ENCODE results near the gene SLC2A8. TPM values are rescaled to one million over a fixed set of nuclear protein-coding genes. Genes with fewer than 3 reads are reported as not detected.

Gene SLC2A8
- total RNA-seq, 4 donors from 2014 or later: 9.6 to 95.8 (median 29.4) TPM

GRCh38 chr9:127405344-127406125 is 8.6 kb downstream of the SLC2A8 start:
- in situ Hi-C loops (cut with MboI; ENCODE audit: low pct_ligation_motif_present in 1 of 4, low pct_unique_long_range_greater_than_20kb in 1 of 4, low sequenced_read_pairs in 3 of 4): no loop called here
- Histone ChIP-seq H3K27me3 (no peaks in the 10 kb centered on the region), H3K27ac (no peak overlapping the region), H3K4me1 (no peaks in the 10 kb centered on the region), H3K4me3 (no peak overlapping the region), H3K9me3 (no peaks in the 10 kb centered on the region), H3K36me3 (peaks cover 0 to 5% (median 0%) of the 10 kb centered on the region in 4 donors)
- 98% methylated on average over 20 of the region's 20 CpGs; no CpG with 5 or more reads in 1 of the 2 donors for WGBS, 2 donors (ENCODE audit: low coverage in 1 of 2)
- intact Hi-C loops (cut with DNase I; ENCODE audit: low total_unique reads): no loop called here
- no peak for TF ChIP-seq POLR2A (IDR thresholded peaks at IDR 0.05)
- TF ChIP-seq POLR2AphosphoS5 (IDR thresholded peaks at IDR 0.05): no peak
- DNase-seq: no peak

DNA sequence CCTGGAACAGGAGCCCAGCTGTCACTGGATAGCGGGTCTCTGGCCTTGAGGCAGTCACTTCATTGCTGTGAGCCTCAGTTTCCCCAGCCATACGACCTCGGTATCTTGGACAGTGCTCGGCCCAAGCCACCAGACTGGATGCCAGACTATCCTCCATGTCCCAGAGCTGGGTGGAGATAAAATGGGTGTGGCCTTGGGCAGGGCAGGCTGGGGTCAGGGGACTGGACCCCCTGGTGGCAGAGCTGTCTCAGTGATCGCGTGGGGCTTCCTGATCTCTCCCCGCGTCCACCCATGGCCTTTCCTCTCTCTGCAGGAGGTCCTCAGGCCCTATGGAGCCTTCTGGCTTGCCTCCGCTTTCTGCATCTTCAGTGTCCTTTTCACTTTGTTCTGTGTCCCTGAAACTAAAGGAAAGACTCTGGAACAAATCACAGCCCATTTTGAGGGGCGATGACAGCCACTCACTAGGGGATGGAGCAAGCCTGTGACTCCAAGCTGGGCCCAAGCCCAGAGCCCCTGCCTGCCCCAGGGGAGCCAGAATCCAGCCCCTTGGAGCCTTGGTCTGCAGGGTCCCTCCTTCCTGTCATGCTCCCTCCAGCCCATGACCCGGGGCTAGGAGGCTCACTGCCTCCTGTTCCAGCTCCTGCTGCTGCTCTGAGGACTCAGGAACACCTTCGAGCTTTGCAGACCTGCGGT is 10.0 kb downstream of the SLC2A8 start:
- no peaks in the 10 kb centered on the region for H3K9me3 ChIP-seq
- H3K36me3 ChIP-seq: peaks cover 0 to 5% (median 0%) of the 10 kb centered on the region in 4 donors
- in situ Hi-C loops (cut with MboI; ENCODE audit: low pct_ligation_motif_present in 1 of 4, low pct_unique_long_range_greater_than_20kb in 1 of 4, low sequenced_read_pairs in 3 of 4): no loop called here
- DNase-seq: no peak
- H3K4me1 ChIP-seq: no peaks in the 10 kb centered on the region
- H3K27me3 ChIP-seq: no peaks in the 10 kb centered on the region
- no peak overlapping the region for H3K4me3 ChIP-seq
- intact Hi-C loops (cut with DNase I; ENCODE audit: low total_unique reads): no loop called here
- 88 to 92% methylated on average over 9 to 12 of the region's 13 CpGs for WGBS, 2 donors (ENCODE audit: low coverage in 1 of 2)
- TF ChIP-seq EP300 (IDR thresholded peaks at IDR 0.05; ENCODE audit: low read depth): no peak
- TF ChIP-seq, protein P1, sequence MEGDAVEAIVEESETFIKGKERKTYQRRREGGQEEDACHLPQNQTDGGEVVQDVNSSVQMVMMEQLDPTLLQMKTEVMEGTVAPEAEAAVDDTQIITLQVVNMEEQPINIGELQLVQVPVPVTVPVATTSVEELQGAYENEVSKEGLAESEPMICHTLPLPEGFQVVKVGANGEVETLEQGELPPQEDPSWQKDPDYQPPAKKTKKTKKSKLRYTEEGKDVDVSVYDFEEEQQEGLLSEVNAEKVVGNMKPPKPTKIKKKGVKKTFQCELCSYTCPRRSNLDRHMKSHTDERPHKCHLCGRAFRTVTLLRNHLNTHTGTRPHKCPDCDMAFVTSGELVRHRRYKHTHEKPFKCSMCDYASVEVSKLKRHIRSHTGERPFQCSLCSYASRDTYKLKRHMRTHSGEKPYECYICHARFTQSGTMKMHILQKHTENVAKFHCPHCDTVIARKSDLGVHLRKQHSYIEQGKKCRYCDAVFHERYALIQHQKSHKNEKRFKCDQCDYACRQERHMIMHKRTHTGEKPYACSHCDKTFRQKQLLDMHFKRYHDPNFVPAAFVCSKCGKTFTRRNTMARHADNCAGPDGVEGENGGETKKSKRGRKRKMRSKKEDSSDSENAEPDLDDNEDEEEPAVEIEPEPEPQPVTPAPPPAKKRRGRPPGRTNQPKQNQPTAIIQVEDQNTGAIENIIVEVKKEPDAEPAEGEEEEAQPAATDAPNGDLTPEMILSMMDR (IDR thresholded peaks at IDR 0.05): no peak
- TF ChIP-seq POLR2AphosphoS5 (IDR thresholded peaks at IDR 0.05): no peak
- no peak for TF ChIP-seq POLR2A (IDR thresholded peaks at IDR 0.05)
- no peak overlapping the region for H3K27ac ChIP-seq

DNA sequence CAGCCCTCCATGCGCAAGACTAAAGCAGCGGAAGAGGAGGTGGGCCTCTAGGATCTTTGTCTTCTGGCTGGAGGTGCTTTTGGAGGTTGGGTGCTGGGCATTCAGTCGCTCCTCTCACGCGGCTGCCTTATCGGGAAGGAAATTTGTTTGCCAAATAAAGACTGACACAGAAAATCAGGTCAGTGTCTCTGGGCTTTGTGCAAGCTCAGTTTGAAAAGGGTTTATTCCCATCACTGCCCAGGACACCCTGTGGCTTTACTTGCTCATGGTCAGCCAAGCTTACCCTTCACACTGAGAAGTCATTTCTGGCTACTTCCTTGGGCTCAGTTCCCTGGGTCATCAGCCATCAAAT is 10.5 kb downstream of the SLC2A8 start:
- Histone ChIP-seq H3K36me3 (peaks cover 0 to 5% (median 0%) of the 10 kb centered on the region in 4 donors), H3K27ac (no peak overlapping the region), H3K4me1 (no peaks in the 10 kb centered on the region), H3K27me3 (no peaks in the 10 kb centered on the region), H3K4me3 (no peak overlapping the region), H3K9me3 (no peaks in the 10 kb centered on the region)
- no peak for DNase-seq
- in situ Hi-C loops (cut with MboI; ENCODE audit: low pct_ligation_motif_present in 1 of 4, low pct_unique_long_range_greater_than_20kb in 1 of 4, low sequenced_read_pairs in 3 of 4): no loop called here
- intact Hi-C loops (cut with DNase I; ENCODE audit: low total_unique reads): no loop called here
- TF ChIP-seq EP300 (IDR thresholded peaks at IDR 0.05; ENCODE audit: low read depth) (no peak), POLR2A (IDR thresholded peaks at IDR 0.05) (no peak), POLR2AphosphoS5 (IDR thresholded peaks at IDR 0.05) (no peak)
- TF ChIP-seq, protein P1 (IDR thresholded peaks at IDR 0.05): no peak
- WGBS, 2 donors (ENCODE audit: low coverage in 1 of 2): 86% methylated on average over 6 of the region's 6 CpGs; no CpG with 5 or more reads in 1 of the 2 donors

DNA sequence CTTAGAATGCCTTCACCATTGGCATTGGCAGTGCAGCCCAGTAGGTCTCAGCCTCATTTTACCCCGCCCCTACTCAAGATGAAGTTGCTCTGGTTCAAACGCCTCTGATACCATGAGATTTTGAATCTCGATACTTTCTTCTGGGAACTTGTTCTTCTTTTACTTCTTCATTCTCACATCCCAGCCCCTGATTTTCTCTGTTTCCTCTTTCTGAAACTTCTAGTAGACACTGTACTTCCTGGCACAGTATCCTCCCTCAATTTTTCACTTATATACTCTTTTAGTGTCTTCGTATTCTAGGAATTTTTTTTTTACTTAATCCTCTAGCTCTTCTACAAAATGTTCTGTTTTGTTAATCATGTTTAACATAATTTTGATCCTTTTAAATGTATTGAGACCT is 14.2 kb downstream of the SLC2A8 start:
- TF ChIP-seq POLR2A (IDR thresholded peaks at IDR 0.05) (no peak), POLR2AphosphoS5 (IDR thresholded peaks at IDR 0.05) (no peak), EP300 (IDR thresholded peaks at IDR 0.05; ENCODE audit: low read depth) (no peak)
- TF ChIP-seq, protein P1 (IDR thresholded peaks at IDR 0.05): no peak
- H3K4me1 ChIP-seq: peaks cover 0 to 14% (median 0%) of the 10 kb centered on the region in 4 donors

More for the DNA sequence above, 14.2 kb downstream of the SLC2A8 start:
- H3K27ac ChIP-seq: peak overlapping the region in 2 of 4 donors; percentile 21 to 52
- no peak overlapping the region for H3K4me3 ChIP-seq
- no peaks in the 10 kb centered on the region for H3K36me3 ChIP-seq
- 55 to 86% methylated on average over 2 to 4 of the region's 4 CpGs for WGBS, 2 donors (ENCODE audit: low coverage in 1 of 2)
- in situ Hi-C loops (cut with MboI; ENCODE audit: low pct_ligation_motif_present in 1 of 4, low pct_unique_long_range_greater_than_20kb in 1 of 4, low sequenced_read_pairs in 3 of 4) (no loop called here), intact Hi-C loops (cut with DNase I; ENCODE audit: low total_unique reads) (no loop called here)
- H3K9me3 ChIP-seq: no peaks in the 10 kb centered on the region
- no peaks in the 10 kb centered on the region for H3K27me3 ChIP-seq
- no peak for DNase-seq
